ENCODE measurements around the gene PPARA. TPM values are rescaled to one million over a fixed set of nuclear protein-coding genes. Genes with fewer than 3 reads are reported as not detected.
A peak's percentile ranks its signal among the peaks of the same experiment; 100 is the strongest.

PPARA gene
- total and polyA plus RNA-seq, 12 donors, result 15.5 to 89.5 (median 79.9) TPM

GRCh38 chr22:46112405-46112804 is 37.9 kb upstream of the PPARA start:
- no peak for TF ChIP-seq CTCF (IDR thresholded peaks at IDR 0.05)
- intact Hi-C loops (cut with DNase I), result loop anchor here in 3 of 10 donors (5.0 kb wide), 1 partner anchor 35 kb away; no protein-coding TSS in a partner anchor
- H3K27me3 ChIP-seq, result no peaks in the 10 kb centered on the region
- DNase-seq (no peak), ATAC-seq (no peak)
- no peaks in the 10 kb centered on the region for H3K9me3 ChIP-seq
- H3K4me3 ChIP-seq, result no peak overlapping the region
- H3K27ac ChIP-seq, result peak overlapping the region; percentile 5 to 94 (median 78)
- H3K4me1 ChIP-seq, result peaks cover 63 to 97% (median 92%) of the 10 kb centered on the region in 9 donors
- WGBS, 2 donors, result 65 to 66% methylated on average over 20 of the region's 20 CpGs
- H3K36me3 ChIP-seq, result peaks cover 0 to 69% (median 39%) of the 10 kb centered on the region in 9 donors

- TF ChIP-seq CTCF (IDR thresholded peaks at IDR 0.05), result no peak
- H3K9me3 ChIP-seq, result no peaks in the 10 kb centered on the region
- DNase-seq, result peak in 1 of 2 donors; percentile 36
- H3K4me3 ChIP-seq, result no peak overlapping the region
- peaks cover 54 to 88% (median 83%) of the 10 kb centered on the region in 9 donors for H3K4me1 ChIP-seq
- intact Hi-C loops (cut with DNase I), result loop anchor here in 3 of 10 donors (5.0 kb wide), 1 partner anchor 36 kb away; no protein-coding TSS in a partner anchor
- H3K27me3 ChIP-seq, result no peaks in the 10 kb centered on the region
- ATAC-seq, result no peak
- peak overlapping the region; percentile 28 to 94 (median 78) for H3K27ac ChIP-seq
- 64 to 73% methylated on average over 24 to 25 of the region's 25 CpGs for WGBS, 2 donors
- H3K36me3 ChIP-seq, result peaks cover 0 to 60% (median 39%) of the 10 kb centered on the region in 9 donors
Observed at GRCh38 chr22:46113110-46113909, 37.0 kb upstream of the PPARA start.

GRCh38 chr22:46113910-46114517 is 36.3 kb upstream of the PPARA start:
- 29 to 40% methylated on average over 19 to 21 of the region's 21 CpGs for WGBS, 2 donors
- Histone ChIP-seq H3K27ac (peak overlapping the region; percentile 28 to 94 (median 78)), H3K4me3 (no peak overlapping the region), H3K9me3 (no peaks in the 10 kb centered on the region), H3K36me3 (peaks cover 0 to 53% (median 36%) of the 10 kb centered on the region in 9 donors), H3K27me3 (no peaks in the 10 kb centered on the region), H3K4me1 (peaks cover 47 to 81% (median 76%) of the 10 kb centered on the region in 9 donors)
- intact Hi-C loops (cut with DNase I), result loop anchor here in 3 of 10 donors (5.0 kb wide), 1 partner anchor 37 kb away; no protein-coding TSS in a partner anchor
- TF ChIP-seq CTCF (IDR thresholded peaks at IDR 0.05), result no peak
- DNase-seq (peak in 1 of 2 donors; percentile 64), ATAC-seq (peak in 7 of 8 donors; percentile 0 to 41 (median 12))

Measured in heart right ventricle (tissue), 16 donors.